GM23338 (cell line): Measurements from ENCODE around the gene SHB. TPM values are rescaled to one million over a fixed set of nuclear protein-coding genes. Genes with fewer than 3 reads are reported as not detected.

Experiments
- ATAC-seq: fragments of 200-7000 bp; cut with Tn5 transposase; 3 replicates; pipeline ENCODE4 v1.9.1; 2020
- DNase-seq: peaks from one replicate; pipeline ENCODE4 v3.0.0-alpha.2; 2015; ENCODE audit warnings: low spot score
- H2AFZ ChIP-seq: fragments of 200-600 bp; sonication (generic); 2 replicates; pipeline ENCODE4 v1.8.0; 2016; ENCODE audit warnings: antibody characterized with exemption, mild to moderate bottlenecking, moderate library complexity
- H3F3A ChIP-seq: fragments of 200-600 bp; sonication (generic); replicated peaks from 2 replicates; pipeline ENCODE4 v1.8.0; 2017; ENCODE audit warnings: antibody characterized with exemption, mixed run types, low read depth
- H3K27ac ChIP-seq: fragments of 200-600 bp; sonication (generic); 2 replicates; pipeline ENCODE4 v1.6.1; 2016; ENCODE audit warnings: low read depth
- H3K27me3 ChIP-seq: fragments of 200-600 bp; sonication (generic); 2 replicates; pipeline ENCODE4 v1.8.0; 2016; ENCODE audit warnings: mild to moderate bottlenecking, mixed run types, moderate library complexity; ENCODE audit not compliant: insufficient read depth
- H3K36me3 ChIP-seq: fragments of 200-600 bp; sonication (generic); 2 replicates; pipeline ENCODE4 v1.8.0; 2016; ENCODE audit warnings: mild to moderate bottlenecking; ENCODE audit not compliant: insufficient read depth
- H3K4me1 ChIP-seq: fragments of 200-600 bp; sonication (generic); 2 replicates; pipeline ENCODE4 v1.8.0; 2016; ENCODE audit warnings: mild to moderate bottlenecking, moderate library complexity; ENCODE audit not compliant: insufficient read depth
- H3K4me2 ChIP-seq: fragments of 200-600 bp; sonication (generic); 2 replicates; pipeline ENCODE4 v1.7.1; 2017; ENCODE audit warnings: mixed run types
- H3K4me3 ChIP-seq: fragments of 200-600 bp; sonication (generic); 2 replicates; pipeline ENCODE4 v1.6.1; 2016; ENCODE audit warnings: mixed run types
- H3K79me2 ChIP-seq: fragments of 200-600 bp; sonication (generic); replicated peaks from 2 replicates; pipeline ENCODE4 v1.8.0; 2017; ENCODE audit warnings: mild to moderate bottlenecking; ENCODE audit not compliant: insufficient read depth
- H3K9me2 ChIP-seq: fragments of 200-600 bp; sonication (generic); 2 replicates; pipeline ENCODE4 v1.8.0; 2017; ENCODE audit not compliant: insufficient read depth
- H4K20me1 ChIP-seq: fragments of 200-600 bp; sonication (generic); replicated peaks from 2 replicates; pipeline ENCODE4 v1.8.0; 2017; ENCODE audit warnings: mild to moderate bottlenecking; ENCODE audit not compliant: insufficient read depth
- H3K27ac Mint-ChIP-seq: 2 replicates; pipeline ENCODE4 v1.8.0; 2020; ENCODE audit warnings: inconsistent platforms, mild to moderate bottlenecking, moderate library complexity, mixed read lengths
- H3K27me3 Mint-ChIP-seq: 3 replicates; pipeline ENCODE4 v1.8.0; 2022; ENCODE audit warnings: low read depth, mild to moderate bottlenecking, moderate library complexity, mixed read lengths, inconsistent platforms; ENCODE audit not compliant: insufficient read depth, poor library complexity
- H3K36me3 Mint-ChIP-seq: 3 replicates; pipeline ENCODE4 v1.8.0; 2021; ENCODE audit warnings: low read depth, mild to moderate bottlenecking, inconsistent platforms, moderate library complexity, mixed read lengths
- H3K4me1 Mint-ChIP-seq: 3 replicates; pipeline ENCODE4 v1.8.0; 2020; ENCODE audit warnings: mild to moderate bottlenecking, inconsistent platforms, mixed read lengths
- H3K4me3 Mint-ChIP-seq: 3 replicates; pipeline ENCODE4 v1.8.0; 2021; ENCODE audit warnings: moderate library complexity, mild to moderate bottlenecking, inconsistent platforms, mixed read lengths
- H3K9me3 Mint-ChIP-seq: 3 replicates; pipeline ENCODE4 v1.8.0; 2020; ENCODE audit warnings: moderate library complexity, mild to moderate bottlenecking, inconsistent platforms, mixed read lengths
- ETS1 ChIP-seq: IDR thresholded peaks from 2 replicates; pipeline ENCODE4 v1.6.1; 2016; ENCODE audit warnings: antibody characterized with exemption
- EZH2 ChIP-seq: fragments of 200-600 bp; sonication (generic); IDR thresholded peaks from one replicate; pipeline ENCODE4 v1.8.0; 2017; ENCODE audit warnings: antibody characterized with exemption, mild to moderate bottlenecking, low read depth; ENCODE audit not compliant: unreplicated experiment
- JUNB ChIP-seq: IDR thresholded peaks from one replicate; pipeline ENCODE4 v1.6.1; 2016; ENCODE audit warnings: antibody characterized with exemption; ENCODE audit not compliant: unreplicated experiment
- NANOG ChIP-seq: IDR thresholded peaks from 2 replicates; pipeline ENCODE4 v1.6.1; 2016; ENCODE audit warnings: antibody characterized with exemption, borderline replicate concordance
- STAT1 ChIP-seq: IDR thresholded peaks from one replicate; pipeline ENCODE4 v1.6.1; 2016; ENCODE audit warnings: antibody characterized with exemption; ENCODE audit not compliant: unreplicated experiment
- ZNF114 ChIP-seq: fragments of 250-450 bp; sonication (Bioruptor Pico); IDR thresholded peaks from 2 replicates; pipeline ENCODE4 v1.5.0; 2020; ENCODE audit warnings: mild to moderate bottlenecking, moderate library complexity
- ZNF462 ChIP-seq: fragments of 250-450 bp; sonication (Bioruptor Pico); IDR thresholded peaks from 2 replicates; pipeline ENCODE4 v1.5.0; 2020; ENCODE audit warnings: mild to moderate bottlenecking, moderate library complexity
- polyA plus RNA-seq: library from polyadenylated mRNA; unstranded; fragments of >200 nt; fragmentation: Nextera tagmentation; extraction: Ambion mirVana; gene quantifications from 2 replicates; pipeline ENCODE4 v1.2.1, GENCODE V29; 2016
- total RNA-seq: library from RNA; depleted of rRNA; stranded (reverse); fragments of >200 nt; shearing (Covaris generic); gene quantifications from 2 replicates; pipeline ENCODE4 v1.2.3, GENCODE V29; 2014

Gene SHB
- total and polyA plus RNA-seq, 2 experiments from 2014 or later: 1.5 to 14.0 TPM

- no peak overlapping the region for H2AFZ ChIP-seq
- Mint-ChIP-seq H3K27me3 (peaks cover 11% of the 10 kb centered on the region), H3K4me3 (no peak overlapping the region), H3K36me3 (no peaks in the 10 kb centered on the region; the same call in 2 of the 3 replicates), H3K9me3 (no peaks in the 10 kb centered on the region), H3K27ac (peak overlapping the region; percentile 58; the same call in 1 of the 2 replicates), H3K4me1 (peaks cover 51% of the 10 kb centered on the region)
- TF ChIP-seq JUNB: no peak
- TF ChIP-seq STAT1: no peak
- TF ChIP-seq ZNF114 (CRISPR knock-in tag): no peak
- no peak for TF ChIP-seq ETS1
- TF ChIP-seq EZH2: no peak
- no peak for TF ChIP-seq NANOG
- no peak for TF ChIP-seq ZNF462 (CRISPR knock-in tag)
- peaks cover 9% of the 10 kb centered on the region for H3K4me1 ChIP-seq
- no peaks in the 10 kb centered on the region for H3K79me2 ChIP-seq
- no peak overlapping the region for H3K4me2 ChIP-seq
- H3K4me3 ChIP-seq: no peak overlapping the region
- DNase-seq: no peak
- no peaks in the 10 kb centered on the region for H3F3A ChIP-seq
- no peaks in the 10 kb centered on the region for H3K36me3 ChIP-seq
- H3K27me3 ChIP-seq: no peaks in the 10 kb centered on the region
- no peaks in the 10 kb centered on the region for H3K9me2 ChIP-seq
- H4K20me1 ChIP-seq: no peaks in the 10 kb centered on the region
- no peak overlapping the region for H3K27ac ChIP-seq
- ATAC-seq: no peak
Observed at GRCh38 chr9:37921546-37922300, 147.3 kb downstream of the SHB start.
